Esophagus squamous epithelium (tissue), 5 donors: ENCODE measurements around the gene SLC9A1. TPM values are rescaled to one million over a fixed set of nuclear protein-coding genes. Genes with fewer than 3 reads are reported as not detected.

Experiments
- DNase-seq: peaks from one replicate; lab custom pipeline; 2025; lab: John Stamatoyannopoulos, UW
- H3K27ac ChIP-seq, 4 donors: fragments of 200-600 bp; sonication (generic); one replicate each; pipeline ENCODE4 v1.5.1; 2016 to 2019; ENCODE audit warnings: mild to moderate bottlenecking in 1 of 4
- H3K27me3 ChIP-seq, 4 donors: fragments of 200-600 bp; sonication (generic); 1 replicate in 3 of 4; 2 replicates in 1 of 4; pipeline versions ENCODE4 v1.5.1 to v1.6.0; 2017 to 2021; ENCODE audit warnings: antibody characterized with exemption in 1 of 4
- H3K36me3 ChIP-seq, 3 donors: fragments of 200-600 bp; sonication (generic); one replicate each; pipeline ENCODE4 v1.5.1; 2016 to 2019
- H3K4me1 ChIP-seq, 3 donors: fragments of 200-600 bp; sonication (generic); one replicate each; pipeline ENCODE4 v1.5.1; 2017 to 2019
- H3K4me3 ChIP-seq, 4 donors: fragments of 200-600 bp; sonication (generic); 1 replicate in 3 of 4; 2 replicates in 1 of 4; pipeline ENCODE4 v1.5.1; 2016 to 2019; ENCODE audit warnings: mild to moderate bottlenecking in 2 of 4, moderate library complexity in 1 of 4
- H3K9me3 ChIP-seq, 3 donors: fragments of 200-600 bp; sonication (generic); one replicate each; pipeline ENCODE4 v1.5.1; 2016 to 2019
- CTCF ChIP-seq, 6 experiments: fragments of 450-650 bp in 4 of 6; fragments of 200-600 bp in 2 of 6; sonication (generic) in 2 of 6; IDR thresholded peaks; one replicate each; pipeline ENCODE4 v1.5.1; 2016 to 2019; ENCODE audit warnings: antibody characterized with exemption in 6 of 6, mild to moderate bottlenecking in 4 of 6, moderate library complexity in 4 of 6
- POLR2A ChIP-seq, 4 donors: fragments of 450-650 bp; IDR thresholded peaks; one replicate each; pipeline ENCODE4 v1.6.1; 2017; ENCODE audit warnings: antibody characterized with exemption in 4 of 4, mild to moderate bottlenecking in 4 of 4, moderate library complexity in 3 of 4
- WGBS, 2 donors: methylation state at CpG; one replicate each; pipeline ENCODE4 v1.1.5; 2018; 5-methylcytosine and 5-hydroxymethylcytosine counted together
- intact Hi-C: fragments of 100-400 bp; cut with DNase I; formaldehyde crosslinking; loops from one replicate; pipeline ENCODE4 v1.15.0; 2022
- total RNA-seq, 4 donors: library from RNA; depleted of rRNA; stranded (reverse); fragments of >200 nt; gene quantifications; one replicate each; pipeline ENCODE4 v1.1.0, GENCODE V29; 2016
- donor health status: DM: yes; HTN: yes; CAD: no.

The SLC9A1 gene
- total RNA-seq, 4 donors from 2014 or later, result 11.4 to 18.8 (median 16.6) TPM

- H3K27ac ChIP-seq, result no peak overlapping the region
- peaks cover 23 to 35% (median 23%) of the 10 kb centered on the region in 3 donors for H3K4me1 ChIP-seq
- peaks cover 0 to 59% (median 5%) of the 10 kb centered on the region in 3 donors for H3K36me3 ChIP-seq
- intact Hi-C loops, result loop anchor here (5.0 kb wide), 2 partner anchors 179 to 289 kb away; partner anchors contain the start of gene GPR3
- H3K27me3 ChIP-seq, result no peaks in the 10 kb centered on the region
- no peak for DNase-seq
- H3K9me3 ChIP-seq, result no peaks in the 10 kb centered on the region
- WGBS, 2 donors, result 59 to 90% methylated on average over 2 to 8 of the region's 15 CpGs
- no peak overlapping the region for H3K4me3 ChIP-seq
- TF ChIP-seq POLR2A (IDR thresholded peaks at IDR 0.05) (no peak), CTCF (IDR thresholded peaks at IDR 0.05) (peak; percentile 93 to 98 (median 97))
Observed at GRCh38 chr1:27102707-27103468, 52.0 kb downstream of the SLC9A1 start.

GRCh38 chr1:27102134-27102706 lies 52.7 kb downstream of the SLC9A1 start:
- no peak overlapping the region for H3K4me3 ChIP-seq

GRCh38 chr1:27101696-27102095 lies 53.2 kb downstream of the SLC9A1 start:
- Histone ChIP-seq H3K4me3 (no peak overlapping the region), H3K27ac (peak overlapping the region in 1 of 4 donors; percentile 85), H3K36me3 (peaks cover 0 to 57% (median 5%) of the 10 kb centered on the region in 3 donors), H3K9me3 (no peaks in the 10 kb centered on the region), H3K4me1 (peaks cover 27 to 44% (median 27%) of the 10 kb centered on the region in 3 donors), H3K27me3 (no peaks in the 10 kb centered on the region)
- DNase-seq, result no peak
- intact Hi-C loops, result loop anchor here (5.0 kb wide), 2 partner anchors 181 to 291 kb away; partner anchors contain the start of gene GPR3
- TF ChIP-seq POLR2A (IDR thresholded peaks at IDR 0.05) (no peak), CTCF (IDR thresholded peaks at IDR 0.05) (no peak)
- 80 to 85% methylated on average over 3 to 8 of the region's 15 CpGs for WGBS, 2 donors

More at GRCh38 chr1:27102134-27102706, 52.7 kb downstream of the SLC9A1 start:
- TF ChIP-seq POLR2A (IDR thresholded peaks at IDR 0.05), result no peak
- no peak for TF ChIP-seq CTCF (IDR thresholded peaks at IDR 0.05)
- Histone ChIP-seq H3K4me1 (peaks cover 27 to 42% (median 27%) of the 10 kb centered on the region in 3 donors), H3K27me3 (no peaks in the 10 kb centered on the region), H3K9me3 (no peaks in the 10 kb centered on the region), H3K27ac (no peak overlapping the region), H3K36me3 (peaks cover 0 to 59% (median 5%) of the 10 kb centered on the region in 3 donors)
- intact Hi-C loops, result loop anchor here (5.0 kb wide), 2 partner anchors 180 to 290 kb away; partner anchors contain the start of gene GPR3
- WGBS, 2 donors, result 67 to 70% methylated on average over 12 of the region's 17 CpGs
- DNase-seq, result no peak

GRCh38 chr1:27101054-27101491 lies 53.9 kb downstream of the SLC9A1 start:
- peaks cover 27 to 44% (median 27%) of the 10 kb centered on the region in 3 donors for H3K4me1 ChIP-seq
- H3K27ac ChIP-seq, result peak overlapping the region in 2 of 4 donors; percentile 85 to 86
- no peak for DNase-seq
- no peaks in the 10 kb centered on the region for H3K9me3 ChIP-seq
- H3K36me3 ChIP-seq, result peaks cover 0 to 50% (median 5%) of the 10 kb centered on the region in 3 donors
- no peak overlapping the region for H3K4me3 ChIP-seq
- no peaks in the 10 kb centered on the region for H3K27me3 ChIP-seq
- WGBS, 2 donors, result 90 to 92% methylated on average over 6 to 9 of the region's 11 CpGs
- TF ChIP-seq CTCF (IDR thresholded peaks at IDR 0.05), result no peak
- no peak for TF ChIP-seq POLR2A (IDR thresholded peaks at IDR 0.05)
- intact Hi-C loops, result loop anchor here (5.0 kb wide), 2 partner anchors 181 to 291 kb away; partner anchors contain the start of gene GPR3
